Adrenal gland (tissue), 12 donors: ENCODE measurements around the gene ARHGEF12. TPM values are rescaled to one million over a fixed set of nuclear protein-coding genes. Genes with fewer than 3 reads are reported as not detected.

Source experiments
- DNase-seq, 7 donors: peaks; one replicate each; pipeline ENCODE4 v3.0.0-alpha.2; 2019 to 2020
- H3K27ac ChIP-seq, 5 donors: fragments of 200-600 bp; sonication (generic) in 4 of 5; 1 replicate in 3 of 5; 2 replicates in 2 of 5; pipeline versions ENCODE4 v1.5.1 to v1.8.0; 2016 to 2020; ENCODE audit warnings: mild to moderate bottlenecking in 1 of 5
- H3K27me3 ChIP-seq: fragments of 200-600 bp; 2 replicates; pipeline ENCODE4 v1.8.0; 2021
- H3K36me3 ChIP-seq, 2 donors: fragments of 200-600 bp; replicated peaks in 1 of 2; 1 replicate in 1 of 2; 2 replicates in 1 of 2; pipeline versions ENCODE4 v1.5.1 to v1.8.0; 2018 to 2022
- H3K4me1 ChIP-seq, 2 donors: fragments of 200-600 bp; replicated peaks in 1 of 2; 1 replicate in 1 of 2; 2 replicates in 1 of 2; pipeline versions ENCODE4 v1.5.1 to v1.8.0; 2018 to 2021
- H3K4me3 ChIP-seq, 4 donors: fragments of 200-600 bp; sonication (generic) in 3 of 4; one replicate each; pipeline ENCODE4 v1.5.1; 2016 to 2018
- H3K9me3 ChIP-seq, 3 donors: fragments of 200-600 bp; sonication (generic) in 1 of 3; replicated peaks in 1 of 3; 1 replicate in 2 of 3; 2 replicates in 1 of 3; pipeline versions ENCODE4 v1.5.1 to v1.8.0; 2016 to 2021
- POLR2A ChIP-seq, 2 donors: fragments of 450-650 bp; IDR thresholded peaks; one replicate each; pipeline ENCODE4 v1.6.1; 2017; ENCODE audit warnings: antibody characterized with exemption in 2 of 2, mild to moderate bottlenecking in 2 of 2, moderate library complexity in 1 of 2
- WGBS, 4 donors: extraction: QIAGEN DNeasy Blood & Tissue Kit in 2 of 4; methylation state at CpG; one replicate each; pipeline versions ENCODE4 v1.1.5 to v1.1.7; 2013 to 2017; 5-methylcytosine and 5-hydroxymethylcytosine counted together
- intact Hi-C, 2 donors: fragments of 100-400 bp; cut with DNase I; formaldehyde crosslinking; loops; one replicate each; pipeline versions ENCODE4 v1.14.1 to v1.15.0; 2022 to 2023
- polyA plus RNA-seq, 3 donors: library from polyadenylated mRNA; stranded (reverse); fragments of 200-250 nt in 2 of 3; fragments of 350-450 nt in 1 of 3; fragmentation: Illumina TruSeq in 1 of 3; extraction: RNeasy Lipid Tissue Mini Kit (QIAGEN cat#74804) in 1 of 3; gene quantifications; one replicate each; pipeline ENCODE4 v1.2.3, GENCODE V29; 2013 to 2014
- total RNA-seq, 9 donors: library from RNA; depleted of rRNA in 4 of 9; stranded (reverse); fragments of >200 nt in 4 of 9; fragments of 120-200 nt in 1 of 9; fragmentation: NEBNext Ultra II Directional in 1 of 9; extraction: Animal tissue kit (Norgen Biotek cat#: 25700) in 1 of 9; gene quantifications; one replicate each; pipeline versions ENCODE4 v1.1.0 to v1.2.4, GENCODE V29; 2013 to 2023
- TF ChIP-seq, protein P1 (sequence below), 6 experiments: fragments of 450-650 bp in 4 of 6; fragments of 200-600 bp in 2 of 6; sonication (generic) in 1 of 6; IDR thresholded peaks; 1 replicate in 5 of 6; 2 replicates in 1 of 6; pipeline versions ENCODE4 v1.5.1 to v1.8.0; 2016 to 2021; ENCODE audit warnings: antibody characterized with exemption in 6 of 6, mild to moderate bottlenecking in 2 of 6, moderate library complexity in 1 of 6
- donor health status: healthy with polysubstance abuse.
- donor health status: Bipolar disorder and iron deficiency.
- donor health status: DM: yes; HTN: yes; CAD: no.
- donor health status: DM: no; HTN: no; CAD: no.
- donor health status: DM: no; HTN: no; CAD: no.
- donor health status: DM: yes; HTN: yes; CAD: no.

The ARHGEF12 gene
- total and polyA plus RNA-seq, 12 donors: 20.2 to 125 (median 94.2) TPM

DNA sequence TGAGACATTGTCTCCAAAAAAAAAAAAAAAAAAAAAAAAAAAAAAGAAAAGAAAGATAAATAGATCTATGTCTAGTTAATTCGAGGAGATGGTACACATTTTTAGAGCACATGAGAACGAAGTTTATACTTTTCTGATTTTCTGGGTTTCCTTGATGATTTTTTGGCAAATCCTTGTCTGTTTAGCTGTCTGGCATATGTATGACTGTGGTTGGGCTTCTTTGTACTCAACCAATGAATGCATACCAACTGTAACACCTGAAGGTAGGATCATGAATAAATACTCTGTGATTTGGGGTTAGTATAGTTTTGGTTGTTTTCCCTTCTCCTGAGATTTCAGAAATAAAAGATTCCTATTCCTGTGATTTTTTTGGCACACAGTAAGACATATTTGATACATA, 63.1 kb downstream of the ARHGEF12 start:
- intact Hi-C loops: loop anchor here in 1 of 2 donors (10.0 kb wide), 1 partner anchor 55 kb away; no protein-coding TSS in a partner anchor
- Histone ChIP-seq H3K4me3 (no peak overlapping the region), H3K9me3 (no peaks in the 10 kb centered on the region), H3K27ac (no peak overlapping the region), H3K36me3 (no peaks in the 10 kb centered on the region), H3K4me1 (peaks cover 4 to 48% of the 10 kb centered on the region in 2 donors), H3K27me3 (no peaks in the 10 kb centered on the region)
- 29 to 40% (median 33%) methylated on average over 2 of the region's 2 CpGs for WGBS, 4 donors
- TF ChIP-seq, protein P1, sequence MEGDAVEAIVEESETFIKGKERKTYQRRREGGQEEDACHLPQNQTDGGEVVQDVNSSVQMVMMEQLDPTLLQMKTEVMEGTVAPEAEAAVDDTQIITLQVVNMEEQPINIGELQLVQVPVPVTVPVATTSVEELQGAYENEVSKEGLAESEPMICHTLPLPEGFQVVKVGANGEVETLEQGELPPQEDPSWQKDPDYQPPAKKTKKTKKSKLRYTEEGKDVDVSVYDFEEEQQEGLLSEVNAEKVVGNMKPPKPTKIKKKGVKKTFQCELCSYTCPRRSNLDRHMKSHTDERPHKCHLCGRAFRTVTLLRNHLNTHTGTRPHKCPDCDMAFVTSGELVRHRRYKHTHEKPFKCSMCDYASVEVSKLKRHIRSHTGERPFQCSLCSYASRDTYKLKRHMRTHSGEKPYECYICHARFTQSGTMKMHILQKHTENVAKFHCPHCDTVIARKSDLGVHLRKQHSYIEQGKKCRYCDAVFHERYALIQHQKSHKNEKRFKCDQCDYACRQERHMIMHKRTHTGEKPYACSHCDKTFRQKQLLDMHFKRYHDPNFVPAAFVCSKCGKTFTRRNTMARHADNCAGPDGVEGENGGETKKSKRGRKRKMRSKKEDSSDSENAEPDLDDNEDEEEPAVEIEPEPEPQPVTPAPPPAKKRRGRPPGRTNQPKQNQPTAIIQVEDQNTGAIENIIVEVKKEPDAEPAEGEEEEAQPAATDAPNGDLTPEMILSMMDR (IDR thresholded peaks at IDR 0.05): no peak
- no peak for TF ChIP-seq POLR2A (IDR thresholded peaks at IDR 0.05)
- DNase-seq: no peak

DNA sequence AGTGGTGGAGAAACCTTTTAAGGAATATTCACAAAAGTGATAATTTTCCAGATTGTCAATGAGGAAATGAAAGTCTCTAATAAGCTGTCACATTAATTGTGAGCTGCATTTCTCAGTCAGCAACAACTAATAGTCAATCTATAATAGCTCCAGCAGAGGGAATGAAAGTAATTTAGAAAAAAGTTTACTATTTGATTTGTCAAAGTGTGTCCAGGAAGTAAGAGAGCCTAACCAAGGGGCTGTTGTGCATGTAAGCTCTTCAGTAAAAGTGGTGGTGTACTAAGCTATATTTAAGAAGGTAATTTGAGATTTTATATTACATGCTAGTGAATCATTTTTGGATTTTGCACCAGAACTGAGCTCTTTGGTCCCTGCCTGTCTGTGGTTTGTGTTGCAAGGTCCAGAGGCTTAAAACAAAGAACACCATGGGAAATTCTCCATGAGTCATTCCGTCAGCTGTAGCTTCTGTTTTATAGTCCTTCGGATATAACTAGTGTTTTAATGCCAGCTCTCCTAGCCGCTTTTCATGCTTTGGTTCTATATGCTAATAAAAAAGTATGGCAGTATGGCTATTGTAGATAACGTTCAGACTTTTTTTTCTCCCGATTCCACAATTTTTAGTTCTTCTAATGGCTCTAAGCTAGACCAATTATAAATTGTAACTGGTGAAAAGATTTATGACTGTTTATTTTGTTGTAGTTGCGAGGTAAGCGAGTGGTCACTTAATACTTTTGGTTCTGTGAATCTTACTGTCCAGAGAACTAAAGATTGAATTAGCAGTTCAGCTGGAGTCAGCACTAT, 64.6 kb downstream of the ARHGEF12 start:
- Histone ChIP-seq H3K4me1 (peaks cover 4 to 57% of the 10 kb centered on the region in 2 donors), H3K36me3 (no peaks in the 10 kb centered on the region), H3K9me3 (no peaks in the 10 kb centered on the region), H3K27me3 (no peaks in the 10 kb centered on the region), H3K4me3 (peak overlapping the region in 1 of 4 donors; percentile 8), H3K27ac (peak overlapping the region in 3 of 5 donors; percentile 46 to 49 (median 49))
- peak; percentile 36 to 70 (median 61) for DNase-seq
- TF ChIP-seq POLR2A (IDR thresholded peaks at IDR 0.05): peak in 1 of 2 donors; percentile 34
- TF ChIP-seq, protein P1 (IDR thresholded peaks at IDR 0.05): peak in 1 of 6 experiments; percentile 2
- 20 to 34% (median 29%) methylated on average over 7 of the region's 7 CpGs for WGBS, 4 donors
- intact Hi-C loops: no loop called here

DNA sequence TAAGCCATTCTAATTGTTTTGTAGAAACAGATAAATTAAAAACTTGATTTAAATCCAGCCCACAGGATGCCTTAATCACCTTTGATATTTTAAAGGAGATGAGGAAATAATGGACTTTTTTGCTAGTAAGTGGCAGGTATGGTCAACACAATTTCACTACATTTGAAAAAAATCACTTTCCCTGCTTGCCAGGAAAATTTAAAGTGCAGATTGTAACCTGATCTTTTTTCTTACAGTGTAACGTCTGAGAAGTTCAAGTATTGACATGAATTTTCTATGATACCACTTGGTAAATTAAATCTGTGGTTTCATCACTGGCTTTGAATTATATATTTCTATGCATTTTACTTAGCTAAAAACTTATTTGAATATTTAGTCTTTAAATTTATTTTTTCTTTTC, 65.3 kb downstream of the ARHGEF12 start:
- H3K4me3 ChIP-seq: peak overlapping the region in 1 of 4 donors; percentile 8
- intact Hi-C loops: no loop called here
- peak overlapping the region in 2 of 5 donors; percentile 49 for H3K27ac ChIP-seq
- H3K36me3 ChIP-seq: no peaks in the 10 kb centered on the region
- no peak for DNase-seq
- H3K27me3 ChIP-seq: no peaks in the 10 kb centered on the region
- no peak for TF ChIP-seq POLR2A (IDR thresholded peaks at IDR 0.05)
- TF ChIP-seq, protein P1 (IDR thresholded peaks at IDR 0.05): no peak
- 19 to 46% (median 31%) methylated on average over 1 of the region's 1 CpG for WGBS, 4 donors
- H3K4me1 ChIP-seq: peaks cover 4 to 57% of the 10 kb centered on the region in 2 donors
- no peaks in the 10 kb centered on the region for H3K9me3 ChIP-seq

DNA sequence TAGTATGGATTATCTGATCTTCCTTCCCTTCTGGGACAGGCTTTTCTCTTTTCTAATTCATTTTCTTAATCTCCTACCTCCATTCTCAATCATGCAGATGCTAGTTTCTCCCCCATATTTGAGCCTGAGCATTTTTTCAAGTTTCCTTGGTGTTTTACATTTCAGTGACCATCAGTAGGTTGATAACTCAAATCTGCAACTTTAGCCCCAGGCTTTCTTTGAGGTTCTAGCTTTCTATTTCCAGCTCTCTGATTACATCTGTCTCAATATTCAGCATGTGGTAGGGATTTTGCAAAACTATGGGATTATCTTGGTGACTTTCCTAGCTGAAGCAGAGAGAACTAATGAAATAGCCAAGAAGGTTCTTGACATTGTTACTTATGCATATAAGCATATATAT, 67.8 kb downstream of the ARHGEF12 start:
- Histone ChIP-seq H3K27me3 (no peaks in the 10 kb centered on the region), H3K4me1 (peaks cover 4 to 48% of the 10 kb centered on the region in 2 donors), H3K27ac (no peak overlapping the region), H3K36me3 (no peaks in the 10 kb centered on the region), H3K4me3 (no peak overlapping the region), H3K9me3 (no peaks in the 10 kb centered on the region)
- intact Hi-C loops: no loop called here
- no peak for TF ChIP-seq POLR2A (IDR thresholded peaks at IDR 0.05)
- TF ChIP-seq, protein P1 (IDR thresholded peaks at IDR 0.05): no peak
- DNase-seq: no peak
